Muscle of back (tissue), 11 donors: ENCODE results near the gene SERPINA12. TPM values are rescaled to one million over a fixed set of nuclear protein-coding genes. Genes with fewer than 3 reads are reported as not detected.

ENCODE experiments used
- DNase-seq, 3 donors: peaks; one replicate each; pipeline versions ENCODE4 v3.0.0 to v3.0.0-alpha.2; 2013
- polyA plus RNA-seq, 10 donors: library from polyadenylated mRNA; unstranded; fragments of 120-200 nt; gene quantifications; one replicate each; pipeline ENCODE4 v1.2.1, GENCODE V29; 2013; ENCODE audit not compliant: insufficient read length in 10 of 10

SERPINA12 gene
- polyA plus RNA-seq, 10 donors = not detected

GRCh38 chr14:94439453-94440057 is 69.7 kb downstream of the SERPINA12 start:
- no peak for DNase-seq

Other genes with a start within 250 kb of the SERPINA12 start
- under 1 TPM in 2 of 10 donors, not detected in 8; 0.06 to 0.07 TPM for gene SERPINA10, start 216.2 kb downstream of the SERPINA12 start, polyA plus RNA-seq
- not detected for gene SERPINA6, start 186.1 kb downstream of the SERPINA12 start, polyA plus RNA-seq
- gene SERPINA2, start 142.8 kb downstream of the SERPINA12 start, polyA plus RNA-seq = not detected
- gene SERPINA1, start 120.9 kb downstream of the SERPINA12 start, polyA plus RNA-seq = 10 to 100 TPM in 1 of 10 donors, 1 to 10 TPM in 4, under 1 TPM in 5; 0.40 to 13.3 (median 0.92) TPM
- gene SERPINA11, start 56.7 kb downstream of the SERPINA12 start, polyA plus RNA-seq = not detected
- not detected for gene SERPINA9, start 33.3 kb downstream of the SERPINA12 start, polyA plus RNA-seq
- under 1 TPM in 2 of 10 donors, not detected in 8; 0.07 to 0.31 TPM for gene SERPINA4, start 52.0 kb upstream of the SERPINA12 start, polyA plus RNA-seq
- gene SERPINA5, start 72.0 kb upstream of the SERPINA12 start, polyA plus RNA-seq = under 1 TPM in 7 of 10 donors, not detected in 3; 0.08 to 0.55 (median 0.15) TPM
- gene SERPINA3, start 102.9 kb upstream of the SERPINA12 start, polyA plus RNA-seq = under 1 TPM in 2 of 10 donors, not detected in 8; 0.10 to 0.42 TPM